H1 (cell line): ENCODE results near the gene PAX8. TPM values are rescaled to one million over a fixed set of nuclear protein-coding genes. Genes with fewer than 3 reads are reported as not detected.

Source experiments
- CTCF ChIA-PET: fragments of 300-600 bp; sonication (Branson Sonifier 250); formaldehyde crosslinking; loops from one replicate; lab custom pipeline; 2021; ENCODE audit not compliant: partially characterized antibody; lab: Charles Lee
- POLR2A ChIA-PET: fragments of 300-600 bp; sonication (Branson Sonifier 250); formaldehyde crosslinking; loops from one replicate; lab custom pipeline; 2021; ENCODE audit warnings: inconsistent platforms; ENCODE audit not compliant: partially characterized antibody; lab: Charles Lee
- DNase-seq, 2 experiments: peaks; one replicate each; pipeline versions ENCODE4 v3.0.0 to v3.0.0-alpha.2; 2010 to 2022; ENCODE audit warnings: low spot score in 2 of 2, low read depth in 1 of 2, mixed read lengths in 1 of 2
- FAIRE-seq: peaks from 2 replicates; lab custom pipeline; 2011; peaks lifted over from hg19 to GRCh38; lab: Jason Lieb, UNC
- H2AFZ ChIP-seq: 2 replicates; pipeline ENCODE4 v1.8.1; 2012; ENCODE audit warnings: low read length, inconsistent platforms
- H2AK5ac ChIP-seq: 2 replicates; pipeline ENCODE4 v1.6.1; 2013; ENCODE audit warnings: low read depth, low read length
- H2BK120ac ChIP-seq: replicated peaks from 2 replicates; pipeline ENCODE3; 2013; ENCODE audit warnings: low read depth, low read length, inconsistent platforms
- H2BK12ac ChIP-seq: 2 replicates; pipeline ENCODE4 v1.6.1; 2013; ENCODE audit warnings: low read depth, low read length
- H2BK15ac ChIP-seq: 2 replicates; pipeline ENCODE4 v1.6.1; 2013; ENCODE audit warnings: low read length
- H2BK20ac ChIP-seq: 2 replicates; pipeline ENCODE4 v1.6.1; 2013; ENCODE audit warnings: low read length
- H2BK5ac ChIP-seq: 2 replicates; pipeline ENCODE4 v1.6.1; 2013; ENCODE audit warnings: low read depth, low read length
- H3K14ac ChIP-seq: 2 replicates; pipeline ENCODE4 v1.6.1; 2013; ENCODE audit warnings: inconsistent platforms; ENCODE audit not compliant: insufficient read length
- H3K18ac ChIP-seq: 2 replicates; pipeline ENCODE4 v1.6.1; 2013; ENCODE audit warnings: low read length; ENCODE audit errors: extremely low read depth
- H3K23ac ChIP-seq: 2 replicates; pipeline ENCODE4 v1.6.1; 2013; ENCODE audit warnings: inconsistent platforms; ENCODE audit not compliant: insufficient read length
- H3K23me2 ChIP-seq: 2 replicates; pipeline ENCODE4 v1.6.1; 2013; ENCODE audit warnings: low read depth, low read length
- H3K27ac ChIP-seq: 2 replicates; pipeline ENCODE4 v1.6.1; 2011; ENCODE audit warnings: low read depth, low read length, inconsistent platforms
- H3K27me3 ChIP-seq, 4 experiments: replicated peaks in 1 of 4; 1 replicate in 1 of 4; 2 replicates in 3 of 4; pipeline versions ENCODE4 v1.6.1 to v1.8.1; 2011 to 2013; ENCODE audit warnings: low read length in 3 of 4, mild to moderate bottlenecking in 3 of 4, inconsistent platforms in 2 of 4, mixed read lengths in 2 of 4, moderate library complexity in 1 of 4; ENCODE audit not compliant: control insufficient read depth in 3 of 4, insufficient read depth in 3 of 4; ENCODE audit errors: extremely low read depth in 1 of 4
- H3K36me3 ChIP-seq, 4 experiments: 2 replicates each; pipeline versions ENCODE4 v1.6.1 to v1.8.1; 2011 to 2013; ENCODE audit warnings: mild to moderate bottlenecking in 4 of 4, low read length in 3 of 4, moderate library complexity in 2 of 4, control low read depth in 1 of 4, inconsistent platforms in 1 of 4; ENCODE audit not compliant: insufficient read depth in 4 of 4, control insufficient read depth in 2 of 4
- H3K4ac ChIP-seq: replicated peaks from 2 replicates; pipeline ENCODE3; 2013; ENCODE audit warnings: low read length, low read depth, mixed read lengths, inconsistent platforms; ENCODE audit not compliant: insufficient read length
- H3K4me1 ChIP-seq, 4 experiments: replicated peaks in 1 of 4; 1 replicate in 1 of 4; 2 replicates in 3 of 4; pipeline versions ENCODE4 v1.6.1 to v1.8.1; 2011 to 2013; ENCODE audit warnings: low read length in 3 of 4, inconsistent platforms in 2 of 4, mixed read lengths in 1 of 4; ENCODE audit not compliant: insufficient read depth in 4 of 4, control insufficient read depth in 3 of 4
- H3K4me2 ChIP-seq, 2 experiments: 2 replicates each; pipeline versions ENCODE4 v1.6.1 to v1.8.1; 2011 to 2013; ENCODE audit warnings: low read depth in 2 of 2, low read length in 2 of 2, control low read depth in 1 of 2, inconsistent platforms in 1 of 2, mild to moderate bottlenecking in 1 of 2; ENCODE audit not compliant: insufficient read depth in 1 of 2
- H3K4me3 ChIP-seq, 4 experiments: fragments of 200-600, 300-600 bp in 1 of 4; sonication (generic), shearing (Covaris generic), sonication (Bioruptor Twin) in 1 of 4; 2 replicates each; pipeline versions ENCODE4 v1.5.1 to v1.8.1; 2011 to 2016; ENCODE audit warnings: low read length in 4 of 4, low read depth in 3 of 4, control low read depth in 2 of 4, inconsistent platforms in 2 of 4, mild to moderate bottlenecking in 2 of 4, mixed read lengths in 1 of 4, moderate library complexity in 1 of 4; ENCODE audit not compliant: insufficient read depth in 2 of 4; ENCODE audit errors: extremely low read depth in 1 of 4
- H3K56ac ChIP-seq: replicated peaks from 2 replicates; pipeline ENCODE3; 2013; ENCODE audit warnings: low read depth, mild to moderate bottlenecking, mixed read lengths, low read length, inconsistent platforms; ENCODE audit not compliant: insufficient read length
- H3K79me1 ChIP-seq: 2 replicates; pipeline ENCODE4 v1.6.1; 2013; ENCODE audit warnings: low read depth, low read length, control low read depth
- H3K79me2 ChIP-seq, 2 experiments: 2 replicates each; pipeline versions ENCODE4 v1.6.1 to v1.8.1; 2012 to 2013; ENCODE audit warnings: low read length in 2 of 2, mild to moderate bottlenecking in 2 of 2, inconsistent platforms in 1 of 2; ENCODE audit not compliant: insufficient read depth in 2 of 2, control insufficient read depth in 1 of 2
- H3K9ac ChIP-seq, 4 experiments: replicated peaks in 1 of 4; 1 replicate in 1 of 4; 2 replicates in 3 of 4; pipeline versions ENCODE4 v1.6.1 to v1.8.1; 2011 to 2013; ENCODE audit warnings: low read depth in 3 of 4, low read length in 3 of 4, control low read depth in 2 of 4, mild to moderate bottlenecking in 2 of 4, moderate library complexity in 2 of 4, inconsistent platforms in 1 of 4; ENCODE audit errors: extremely low read depth in 1 of 4
- H3K9me3 ChIP-seq, 2 experiments: 2 replicates each; pipeline versions ENCODE4 v1.6.1 to v1.8.1; 2012 to 2013; ENCODE audit warnings: mild to moderate bottlenecking in 2 of 2, moderate library complexity in 2 of 2, control low read depth in 1 of 2, inconsistent platforms in 1 of 2, low read depth in 1 of 2, low read length in 1 of 2, mixed read lengths in 1 of 2; ENCODE audit not compliant: insufficient read depth in 2 of 2
- H4K20me1 ChIP-seq, 2 experiments: replicated peaks in 1 of 2; 2 replicates each; pipeline versions ENCODE3 to v1.8.1; 2011 to 2013; ENCODE audit warnings: inconsistent platforms in 2 of 2, low read length in 2 of 2, mild to moderate bottlenecking in 1 of 2; ENCODE audit not compliant: insufficient read depth in 2 of 2, control insufficient read depth in 1 of 2
- H4K5ac ChIP-seq: 2 replicates; pipeline ENCODE4 v1.6.1; 2013; ENCODE audit warnings: low read length, low read depth, mixed read lengths, inconsistent platforms; ENCODE audit not compliant: insufficient read length
- H4K8ac ChIP-seq: 2 replicates; pipeline ENCODE4 v1.8.0; 2013; ENCODE audit warnings: mild to moderate bottlenecking, moderate library complexity, low read length, inconsistent platforms; ENCODE audit not compliant: insufficient read depth; ENCODE audit errors: extremely low read depth
- H4K91ac ChIP-seq: replicated peaks from 2 replicates; pipeline ENCODE3; 2013; ENCODE audit warnings: low read length, mixed read lengths, inconsistent platforms; ENCODE audit not compliant: insufficient read length
- BRCA1 ChIP-seq: IDR thresholded peaks from 2 replicates; pipeline ENCODE4 v1.6.1; 2012; ENCODE audit warnings: low read depth, low read length, improper control_type of control experiment
- CHD2 ChIP-seq: IDR thresholded peaks from 2 replicates; pipeline ENCODE4 v1.6.1; 2012; ENCODE audit warnings: low read length, improper control_type of control experiment
- HDAC2 ChIP-seq, 2 experiments: fragments of 300-600 bp in 1 of 2; sonication (generic) in 1 of 2; IDR thresholded peaks; 2 replicates each; pipeline ENCODE4 v1.6.1; 2011 to 2012; ENCODE audit warnings: low read depth in 2 of 2, low read length in 2 of 2, mild to moderate bottlenecking in 2 of 2, moderate library complexity in 2 of 2, borderline replicate concordance in 1 of 2, inconsistent platforms in 1 of 2
- JUND ChIP-seq: IDR thresholded peaks from 2 replicates; pipeline ENCODE4 v1.6.1; 2011; ENCODE audit warnings: mild to moderate bottlenecking, improper control_type of control experiment, low read length
- KDM4A ChIP-seq: IDR thresholded peaks from one replicate; pipeline ENCODE4 v1.7.1; 2012; ENCODE audit warnings: low read depth, mild to moderate bottlenecking, moderate library complexity, low read length, inconsistent platforms; ENCODE audit not compliant: severe bottlenecking
- POLR2A ChIP-seq, 2 experiments: IDR thresholded peaks; 1 replicate in 1 of 2; 2 replicates in 1 of 2; pipeline ENCODE4 v1.6.1; 2011; ENCODE audit warnings: low read depth in 2 of 2, low read length in 2 of 2, mild to moderate bottlenecking in 2 of 2; ENCODE audit errors: control extremely low read depth in 1 of 2
- POU5F1 ChIP-seq: IDR thresholded peaks from 2 replicates; pipeline ENCODE4 v1.6.1; 2011; ENCODE audit warnings: low read depth, mild to moderate bottlenecking, low read length, moderate library complexity
- RBBP5 ChIP-seq: IDR thresholded peaks from 2 replicates; pipeline ENCODE4 v1.7.1; 2012; ENCODE audit warnings: low read depth, mild to moderate bottlenecking, inconsistent platforms, low read length, moderate library complexity, borderline replicate concordance
- RNF2 ChIP-seq: fragments of 200-900, 300-1000 bp; sonication (generic); IDR thresholded peaks from 2 replicates; pipeline ENCODE4 v1.7.1; 2016; ENCODE audit warnings: borderline replicate concordance, low read depth, mild to moderate bottlenecking, antibody characterized with exemption, low read length; ENCODE audit not compliant: poor library complexity, severe bottlenecking; ENCODE audit errors: missing control alignments
- SP1 ChIP-seq: IDR thresholded peaks from 2 replicates; pipeline ENCODE4 v1.6.1; 2011; ENCODE audit warnings: low read depth, low read length
- SP2 ChIP-seq: IDR thresholded peaks from 2 replicates; pipeline ENCODE4 v1.6.1; 2012; ENCODE audit warnings: mild to moderate bottlenecking, low read length, inconsistent platforms
- TAF1 ChIP-seq: IDR thresholded peaks from 2 replicates; pipeline ENCODE4 v1.6.1; 2011; ENCODE audit warnings: mild to moderate bottlenecking, low read depth, low read length
- USF2 ChIP-seq: IDR thresholded peaks from 2 replicates; pipeline ENCODE4 v1.6.1; 2011; ENCODE audit warnings: low read length, improper control_type of control experiment
- WGBS, 2 experiments: shearing (Covaris generic) in 1 of 2; methylation state at CpG; one replicate each; pipeline versions ENCODE4 v1.1.6 to v1.1.7; 2013 to 2015; ENCODE audit warnings: low lambda C conversion rate in 2 of 2, mixed read lengths in 2 of 2, inconsistent platforms in 1 of 2, low coverage in 1 of 2, missing lambda C conversion rate in 1 of 2; ENCODE audit not compliant: insufficient replicate concordance in 2 of 2, insufficient coverage in 1 of 2, insufficient read length in 1 of 2; ENCODE audit errors: extremely low coverage in 1 of 2, missing lambda C conversion rate in 1 of 2; 5-methylcytosine and 5-hydroxymethylcytosine counted together
- polyA plus RNA-seq, 7 experiments: library from polyadenylated mRNA; depleted of rRNA in 3 of 7; stranded (reverse) in 5 of 7; unstranded in 2 of 7; fragments of >200 nt in 5 of 7; fragments of 200-250 nt in 2 of 7; gene quantifications; 1 replicate in 5 of 7; 2 replicates in 1 of 7; 4 replicates in 1 of 7; pipeline versions ENCODE4 v1.2.1 to v1.2.3, GENCODE V29; 2011 to 2013; ENCODE audit warnings: missing spikeins in 2 of 7, mixed read lengths in 2 of 7
- total RNA-seq: library from RNA; stranded (reverse); fragmentation: NEBNext Ultra II Directional; extraction: Animal tissue kit (Norgen Biotek cat#: 25700); gene quantifications from 2 replicates; pipeline ENCODE4 v1.2.1, GENCODE V29; 2021

Gene PAX8
- total and polyA plus RNA-seq, 2 of the 8 experiments (the other 6 are each of a cell fraction or from before 2014, with no cell fraction given) = 0.02 TPM; not detected in 1

GRCh38 chr2:113324684-113325160 lies 46.0 kb upstream of the PAX8 start:
- Histone ChIP-seq H4K20me1 (no peaks in the 10 kb centered on the region), H3K14ac (no peak overlapping the region), H2BK12ac (0 out of 2 replicates have a peak overlapping the region, but pooled peaks have one; percentile 45), H2AK5ac (no peak overlapping the region; the same call in 1 of the 2 replicates), H3K36me3 (no peaks in the 10 kb centered on the region), H2BK120ac (no peak overlapping the region), H3K4me2 (peak overlapping the region; percentile 71 to 91), H3K79me1 (no peaks in the 10 kb centered on the region), H3K4ac (no peak overlapping the region), H3K23ac (no peak overlapping the region), H3K79me2 (no peaks in the 10 kb centered on the region), H3K18ac (no peak overlapping the region), H3K9me3 (no peaks in the 10 kb centered on the region; a peak in 1 of 4 replicates), H4K8ac (no peak overlapping the region), H2BK15ac (no peak overlapping the region), H3K9ac (no peak overlapping the region; a peak in 3 of 7 replicates), H3K56ac (no peak overlapping the region), H4K91ac (no peak overlapping the region), H4K5ac (no peak overlapping the region), H3K23me2 (peaks cover 6% of the 10 kb centered on the region; the same call in 1 of the 2 replicates), H3K4me3 (peak overlapping the region; percentile 17 to 70 (median 41)), H3K27me3 (peaks cover 0 to 10% (median 6%) of the 10 kb centered on the region in 4 experiments; a peak in 5 of 7 replicates), H2BK5ac (no peak overlapping the region), H3K4me1 (peaks cover 0 to 8% (median 2%) of the 10 kb centered on the region in 4 experiments; a peak in 4 of 7 replicates), H3K27ac (no peak overlapping the region), H2BK20ac (no peak overlapping the region), H2AFZ (peak overlapping the region; percentile 96)
- ChIA-PET CTCF (no interaction called here), POLR2A (no interaction called here)
- DNase-seq (peak; percentile 15 to 68), FAIRE-seq (no peak)
- WGBS, 2 experiments = 0% methylated on average over 1 of the region's 27 CpGs; no CpG with 5 or more reads in 1 of the 2 experiments
- no peak for TF ChIP-seq POLR2A (IDR thresholded peaks at IDR 0.05; ENCODE audit: control extremely low read depth in 1 of 2, low read depth in 2 of 2, low read length in 2 of 2)
- no peak for TF ChIP-seq SP2
- TF ChIP-seq RNF2 = no peak
- TF ChIP-seq POU5F1 = no peak
- no peak for TF ChIP-seq CHD2
- no peak for TF ChIP-seq JUND
- TF ChIP-seq KDM4A = no peak
- no peak for TF ChIP-seq BRCA1
- TF ChIP-seq HDAC2 (IDR thresholded peaks at IDR 0.05; ENCODE audit: borderline replicate concordance in 1 of 2, low read depth in 2 of 2, low read length in 2 of 2) = no peak
- TF ChIP-seq TAF1 = no peak
- no peak for TF ChIP-seq SP1
- TF ChIP-seq USF2 = no peak
- peak; percentile 17; the same call in 1 of the 2 replicates for TF ChIP-seq RBBP5
